ENCODE measurements around the gene DLAT. TPM values are rescaled to one million over a fixed set of nuclear protein-coding genes. Genes with fewer than 3 reads are reported as not detected.

Gene DLAT
- total RNA-seq, 2 donors from 2014 or later = 19.9 to 21.2 TPM

- WGBS = 46% methylated on average over 2 of the region's 2 CpGs
- H3K27me3 ChIP-seq (replicated peaks; ENCODE audit: insufficient read depth) = no peaks in the 10 kb centered on the region
- H3K4me3 ChIP-seq = no peak overlapping the region
- peaks cover 0 to 8% of the 10 kb centered on the region in 2 donors for H3K36me3 ChIP-seq
- no peak overlapping the region for H3K27ac ChIP-seq
- no peak for DNase-seq (ENCODE audit: low spot score)
- H3K9me3 ChIP-seq = no peaks in the 10 kb centered on the region
- no peak for TF ChIP-seq CTCF (IDR thresholded peaks at IDR 0.05)
- no peak for TF ChIP-seq POLR2A (IDR thresholded peaks at IDR 0.05)
- TF ChIP-seq POLR2AphosphoS5 (IDR thresholded peaks at IDR 0.05) = no peak
- intact Hi-C loops (cut with DNase I) = no loop called here
- no peaks in the 10 kb centered on the region for H3K4me1 ChIP-seq (replicated peaks)
Observed at GRCh38 chr11:112049777-112050176, 24.6 kb downstream of the DLAT start.

- H3K27ac ChIP-seq = no peak overlapping the region
- 88% methylated on average over 3 of the region's 3 CpGs for WGBS
- DNase-seq (ENCODE audit: low spot score) = no peak
- no peaks in the 10 kb centered on the region for H3K9me3 ChIP-seq
- no peak overlapping the region for H3K4me3 ChIP-seq
- H3K36me3 ChIP-seq = peaks cover 0 to 8% of the 10 kb centered on the region in 2 donors
- no peaks in the 10 kb centered on the region for H3K4me1 ChIP-seq (replicated peaks)
- TF ChIP-seq CTCF (IDR thresholded peaks at IDR 0.05) (no peak), POLR2A (IDR thresholded peaks at IDR 0.05) (no peak), POLR2AphosphoS5 (IDR thresholded peaks at IDR 0.05) (no peak)
- H3K27me3 ChIP-seq (replicated peaks; ENCODE audit: insufficient read depth) = no peaks in the 10 kb centered on the region
- intact Hi-C loops (cut with DNase I) = no loop called here
Observed at GRCh38 chr11:112050721-112051120, 25.5 kb downstream of the DLAT start.

- no peak for TF ChIP-seq POLR2A (IDR thresholded peaks at IDR 0.05)
- TF ChIP-seq CTCF (IDR thresholded peaks at IDR 0.05) = no peak
- TF ChIP-seq POLR2AphosphoS5 (IDR thresholded peaks at IDR 0.05) = no peak
- intact Hi-C loops (cut with DNase I) = no loop called here
- Histone ChIP-seq H3K9me3 (no peaks in the 10 kb centered on the region), H3K36me3 (peaks cover 0 to 8% of the 10 kb centered on the region in 2 donors), H3K27ac (no peak overlapping the region), H3K27me3 (replicated peaks; ENCODE audit: insufficient read depth) (no peaks in the 10 kb centered on the region), H3K4me3 (no peak overlapping the region), H3K4me1 (replicated peaks) (no peaks in the 10 kb centered on the region)
- no peak for DNase-seq (ENCODE audit: low spot score)
- 95% methylated on average over 3 of the region's 3 CpGs for WGBS
Observed at GRCh38 chr11:112051768-112052167, 26.6 kb downstream of the DLAT start.

GRCh38 chr11:112057170-112057569 is 32.0 kb downstream of the DLAT start:
- H3K4me1 ChIP-seq (replicated peaks) = no peaks in the 10 kb centered on the region
- H3K27ac ChIP-seq = no peak overlapping the region
- DNase-seq (ENCODE audit: low spot score) = no peak
- H3K9me3 ChIP-seq = no peaks in the 10 kb centered on the region
- TF ChIP-seq POLR2AphosphoS5 (IDR thresholded peaks at IDR 0.05) (no peak), POLR2A (IDR thresholded peaks at IDR 0.05) (no peak), CTCF (IDR thresholded peaks at IDR 0.05) (no peak)
- no peaks in the 10 kb centered on the region for H3K27me3 ChIP-seq (replicated peaks; ENCODE audit: insufficient read depth)
- intact Hi-C loops (cut with DNase I) = no loop called here
- no peak overlapping the region for H3K4me3 ChIP-seq
- H3K36me3 ChIP-seq = peaks cover 0 to 6% of the 10 kb centered on the region in 2 donors
- 89% methylated on average over 4 of the region's 4 CpGs for WGBS

- H3K27ac ChIP-seq = no peak overlapping the region
- H3K36me3 ChIP-seq = no peaks in the 10 kb centered on the region
- no peak for DNase-seq (ENCODE audit: low spot score)
- intact Hi-C loops (cut with DNase I) = no loop called here
- H3K4me3 ChIP-seq = no peak overlapping the region
- WGBS = 16% methylated on average over 1 of the region's 1 CpG
- no peak for TF ChIP-seq CTCF (IDR thresholded peaks at IDR 0.05)
- no peak for TF ChIP-seq POLR2AphosphoS5 (IDR thresholded peaks at IDR 0.05)
- TF ChIP-seq POLR2A (IDR thresholded peaks at IDR 0.05) = no peak
- no peaks in the 10 kb centered on the region for H3K27me3 ChIP-seq (replicated peaks; ENCODE audit: insufficient read depth)
- H3K4me1 ChIP-seq (replicated peaks) = no peaks in the 10 kb centered on the region
- H3K9me3 ChIP-seq = no peaks in the 10 kb centered on the region
Observed at GRCh38 chr11:112058103-112058502, 32.9 kb downstream of the DLAT start.
